Astrocyte (in vitro differentiated cells and primary cell): Measurements from ENCODE around the gene CDC25B.

ENCODE experiments used
- CTCF ChIP-seq: IDR thresholded peaks from 2 replicates; pipeline ENCODE4 v1.5.1; 2011; ENCODE audit warnings: low read depth, mild to moderate bottlenecking, inconsistent platforms, low read length, moderate library complexity; ENCODE audit not compliant: insufficient read depth
- EZH2 ChIP-seq: IDR thresholded peaks from 2 replicates; pipeline ENCODE4 v1.6.1; 2012; ENCODE audit warnings: mild to moderate bottlenecking, low read length, inconsistent platforms; ENCODE audit not compliant: insufficient read depth

GRCh38 chr20:3797226-3797545 lies 1.1 kb downstream of the CDC25B start:
- TF ChIP-seq CTCF (no peak), EZH2 (no peak)
